ENCODE results near the gene NDST3.

DNA sequence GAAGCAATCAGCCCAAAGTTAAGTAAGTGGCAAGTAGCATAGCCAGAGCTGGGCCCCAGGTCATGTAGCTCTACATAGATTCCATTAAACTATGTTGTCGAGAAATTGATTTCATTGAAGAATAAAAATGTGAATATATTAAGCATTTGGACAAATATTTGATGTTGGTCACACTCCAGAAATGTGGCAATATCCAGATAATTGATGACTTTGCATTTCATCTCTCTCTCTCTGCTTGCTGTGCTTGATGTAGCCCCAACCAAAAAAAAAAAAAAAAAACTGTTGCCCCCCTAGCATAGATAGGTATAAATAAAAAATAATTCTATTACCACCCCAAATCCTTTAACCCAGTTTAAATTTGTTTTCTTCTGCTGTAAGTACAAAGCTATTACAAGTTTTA, 7.5 kb upstream of the NDST3 start:
- TF ChIP-seq, protein P1, sequence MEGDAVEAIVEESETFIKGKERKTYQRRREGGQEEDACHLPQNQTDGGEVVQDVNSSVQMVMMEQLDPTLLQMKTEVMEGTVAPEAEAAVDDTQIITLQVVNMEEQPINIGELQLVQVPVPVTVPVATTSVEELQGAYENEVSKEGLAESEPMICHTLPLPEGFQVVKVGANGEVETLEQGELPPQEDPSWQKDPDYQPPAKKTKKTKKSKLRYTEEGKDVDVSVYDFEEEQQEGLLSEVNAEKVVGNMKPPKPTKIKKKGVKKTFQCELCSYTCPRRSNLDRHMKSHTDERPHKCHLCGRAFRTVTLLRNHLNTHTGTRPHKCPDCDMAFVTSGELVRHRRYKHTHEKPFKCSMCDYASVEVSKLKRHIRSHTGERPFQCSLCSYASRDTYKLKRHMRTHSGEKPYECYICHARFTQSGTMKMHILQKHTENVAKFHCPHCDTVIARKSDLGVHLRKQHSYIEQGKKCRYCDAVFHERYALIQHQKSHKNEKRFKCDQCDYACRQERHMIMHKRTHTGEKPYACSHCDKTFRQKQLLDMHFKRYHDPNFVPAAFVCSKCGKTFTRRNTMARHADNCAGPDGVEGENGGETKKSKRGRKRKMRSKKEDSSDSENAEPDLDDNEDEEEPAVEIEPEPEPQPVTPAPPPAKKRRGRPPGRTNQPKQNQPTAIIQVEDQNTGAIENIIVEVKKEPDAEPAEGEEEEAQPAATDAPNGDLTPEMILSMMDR (IDR thresholded peaks at IDR 0.05; ENCODE audit: insufficient read depth, low read length, poor library complexity, severe bottlenecking) = no peak
- TF ChIP-seq EZH2phosphoT487 (conservative IDR thresholded peaks at IDR 0.05; ENCODE audit: low read length) = no peak

Data from SU-DHL-6 (cell line).